22Rv1 (cell line): Measurements from ENCODE around the gene NLRC3.

ENCODE experiments used
- ZFX ChIP-seq: fragments of 450-650 bp; IDR thresholded peaks from 2 replicates; pipeline ENCODE4 v1.6.1; 2017; ENCODE audit warnings: antibody characterized with exemption, borderline replicate concordance
- TF ChIP-seq, protein P1 (sequence below): fragments of 450-650 bp; IDR thresholded peaks from 2 replicates; pipeline ENCODE4 v1.5.1; 2017; ENCODE audit warnings: mild to moderate bottlenecking

DNA sequence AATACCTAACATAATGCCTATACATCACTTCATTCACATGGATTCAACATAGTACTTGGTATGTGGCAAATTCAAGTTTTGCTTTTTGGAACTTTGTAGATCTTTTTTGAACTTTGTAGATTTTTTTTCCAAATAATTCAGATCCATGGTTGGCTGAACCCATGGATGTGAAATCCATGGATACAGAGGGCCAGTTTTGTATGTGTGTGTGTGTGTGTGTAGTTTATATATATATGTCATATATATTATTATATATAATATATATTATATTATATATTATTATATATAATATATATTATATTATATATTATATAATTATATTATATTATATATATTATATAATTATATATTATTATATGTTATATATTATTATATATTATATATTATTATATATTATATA, 48.0 kb downstream of the NLRC3 start:
- TF ChIP-seq, protein P1, sequence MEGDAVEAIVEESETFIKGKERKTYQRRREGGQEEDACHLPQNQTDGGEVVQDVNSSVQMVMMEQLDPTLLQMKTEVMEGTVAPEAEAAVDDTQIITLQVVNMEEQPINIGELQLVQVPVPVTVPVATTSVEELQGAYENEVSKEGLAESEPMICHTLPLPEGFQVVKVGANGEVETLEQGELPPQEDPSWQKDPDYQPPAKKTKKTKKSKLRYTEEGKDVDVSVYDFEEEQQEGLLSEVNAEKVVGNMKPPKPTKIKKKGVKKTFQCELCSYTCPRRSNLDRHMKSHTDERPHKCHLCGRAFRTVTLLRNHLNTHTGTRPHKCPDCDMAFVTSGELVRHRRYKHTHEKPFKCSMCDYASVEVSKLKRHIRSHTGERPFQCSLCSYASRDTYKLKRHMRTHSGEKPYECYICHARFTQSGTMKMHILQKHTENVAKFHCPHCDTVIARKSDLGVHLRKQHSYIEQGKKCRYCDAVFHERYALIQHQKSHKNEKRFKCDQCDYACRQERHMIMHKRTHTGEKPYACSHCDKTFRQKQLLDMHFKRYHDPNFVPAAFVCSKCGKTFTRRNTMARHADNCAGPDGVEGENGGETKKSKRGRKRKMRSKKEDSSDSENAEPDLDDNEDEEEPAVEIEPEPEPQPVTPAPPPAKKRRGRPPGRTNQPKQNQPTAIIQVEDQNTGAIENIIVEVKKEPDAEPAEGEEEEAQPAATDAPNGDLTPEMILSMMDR: no peak
- no peak for TF ChIP-seq ZFX
